GM23248 (cell line): ENCODE measurements around the gene MYLK2.

Experiments used
- EZH2 ChIP-seq: fragments of 200-600 bp; sonication (generic); IDR thresholded peaks from 2 replicates; pipeline ENCODE4 v1.6.1; 2018; ENCODE audit warnings: antibody characterized with exemption, mild to moderate bottlenecking; ENCODE audit not compliant: insufficient read depth, poor library complexity, severe bottlenecking
- EZH2phosphoT487 ChIP-seq: fragments of 200-600 bp; sonication (generic); IDR thresholded peaks from 2 replicates; pipeline ENCODE4 v1.6.1; 2018; ENCODE audit warnings: antibody characterized with exemption, moderate library complexity, mild to moderate bottlenecking, low read depth; ENCODE audit not compliant: insufficient read depth

DNA sequence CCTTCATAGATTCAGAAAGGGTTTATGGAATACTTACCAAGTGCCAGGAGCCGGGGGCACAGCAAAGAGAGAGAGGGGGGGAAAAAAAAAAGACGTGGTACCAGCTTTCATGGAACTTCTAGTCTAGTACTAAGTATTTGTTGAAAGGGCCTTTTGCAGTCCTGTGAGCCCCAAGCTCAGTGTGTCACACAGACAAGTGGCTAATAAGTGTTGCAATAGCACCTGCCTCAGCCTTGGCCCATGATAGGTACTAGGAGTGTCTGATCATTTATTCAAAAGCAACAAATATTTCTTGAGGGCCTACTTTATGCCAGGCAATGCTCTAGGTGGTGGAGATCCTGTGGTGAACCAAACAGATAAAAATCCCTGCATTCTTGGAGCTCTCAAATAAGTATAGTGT lies 7.9 kb downstream of the MYLK2 start:
- no peak for TF ChIP-seq EZH2
- no peak for TF ChIP-seq EZH2phosphoT487
